Neural progenitor cell (in vitro differentiated cells): Measurements from ENCODE around the gene RASGRF1. TPM values are rescaled to one million over a fixed set of nuclear protein-coding genes. Genes with fewer than 3 reads are reported as not detected.

Experiments used
- DNase-seq: peaks from one replicate; pipeline ENCODE4 v3.0.0-alpha.2; 2016; ENCODE audit warnings: low spot score
- H2AFZ ChIP-seq: fragments of 200-600 bp; sonication (generic); replicated peaks from 2 replicates; pipeline ENCODE4 v1.6.1; 2016; ENCODE audit warnings: antibody characterized with exemption
- H3F3A ChIP-seq: fragments of 200-600 bp; sonication (generic); 2 replicates; pipeline ENCODE4 v1.6.1; 2016; ENCODE audit warnings: antibody characterized with exemption, low read depth
- H3K27ac ChIP-seq: fragments of 200-600 bp; sonication (generic); 2 replicates; pipeline ENCODE4 v1.5.1; 2016; ENCODE audit warnings: mild to moderate bottlenecking
- H3K27me3 ChIP-seq: fragments of 200-600 bp; sonication (generic); 2 replicates; pipeline ENCODE4 v1.6.1; 2016; ENCODE audit warnings: mild to moderate bottlenecking, moderate library complexity
- H3K36me3 ChIP-seq: fragments of 200-600 bp; sonication (generic); 2 replicates; pipeline ENCODE4 v1.5.1; 2016
- H3K4me1 ChIP-seq: fragments of 200-600 bp; sonication (generic); 2 replicates; pipeline ENCODE4 v1.6.1; 2016; ENCODE audit warnings: mixed run types
- H3K4me2 ChIP-seq: fragments of 200-600 bp; sonication (generic); 2 replicates; pipeline ENCODE4 v1.6.1; 2016
- H3K4me3 ChIP-seq: fragments of 200-600 bp; sonication (generic); 2 replicates; pipeline ENCODE4 v1.5.1; 2016
- H3K79me2 ChIP-seq: fragments of 200-600 bp; sonication (generic); 2 replicates; pipeline ENCODE4 v1.6.1; 2016; ENCODE audit warnings: low read depth
- H3K9ac ChIP-seq: fragments of 200-600 bp; sonication (generic); 2 replicates; pipeline ENCODE4 v1.6.1; 2016
- H3K9me3 ChIP-seq: fragments of 200-600 bp; sonication (generic); 2 replicates; pipeline ENCODE4 v1.5.1; 2016; ENCODE audit warnings: low read depth
- H4K20me1 ChIP-seq: fragments of 200-600 bp; sonication (generic); 2 replicates; pipeline ENCODE4 v1.6.1; 2016; ENCODE audit warnings: low read depth
- H3K27ac Mint-ChIP-seq: 3 replicates; pipeline ENCODE4 v1.8.0; 2021; ENCODE audit warnings: mixed read lengths
- H3K27me3 Mint-ChIP-seq: 2 replicates; pipeline ENCODE4 v1.8.0; 2022; ENCODE audit warnings: low read depth, mild to moderate bottlenecking, inconsistent platforms, moderate library complexity, mixed read lengths; ENCODE audit not compliant: insufficient read depth
- H3K36me3 Mint-ChIP-seq: 3 replicates; pipeline ENCODE4 v1.8.0; 2021; ENCODE audit warnings: mixed read lengths
- H3K4me1 Mint-ChIP-seq: 3 replicates; pipeline ENCODE4 v1.8.0; 2021; ENCODE audit warnings: mixed read lengths
- H3K4me3 Mint-ChIP-seq: 3 replicates; pipeline ENCODE4 v1.8.0; 2021; ENCODE audit warnings: mild to moderate bottlenecking, moderate library complexity, mixed read lengths
- H3K9me3 Mint-ChIP-seq: 3 replicates; pipeline ENCODE4 v1.8.0; 2020; ENCODE audit warnings: mixed read lengths
- CTCF ChIP-seq: fragments of 200-600 bp; sonication (generic); IDR thresholded peaks from 2 replicates; pipeline ENCODE4 v1.5.1; 2017; ENCODE audit warnings: antibody characterized with exemption, mild to moderate bottlenecking
- EZH2 ChIP-seq: fragments of 200-600 bp; sonication (generic); IDR thresholded peaks from 2 replicates; pipeline ENCODE4 v1.6.1; 2017; ENCODE audit warnings: antibody characterized with exemption, mild to moderate bottlenecking, moderate library complexity
- EZH2phosphoT487 ChIP-seq: fragments of 200-600 bp; sonication (generic); IDR thresholded peaks from 2 replicates; pipeline ENCODE4 v1.6.1; 2017; ENCODE audit warnings: antibody characterized with exemption
- total RNA-seq: library from RNA; depleted of rRNA; stranded (reverse); fragments of >200 nt; gene quantifications from 2 replicates; pipeline ENCODE4 v1.2.3, GENCODE V29; 2015; ENCODE audit warnings: low replicate concordance

Gene RASGRF1
- total RNA-seq, 1 donor from 2014 or later: 0.22 TPM

GRCh38 chr15:78914027-78914764 is 176.4 kb downstream of the RASGRF1 start:
- peak; percentile 21 for DNase-seq
- Histone ChIP-seq H3K36me3 (no peaks in the 10 kb centered on the region), H3F3A (peaks cover 19% of the 10 kb centered on the region), H3K4me1 (no peaks in the 10 kb centered on the region), H3K9ac (no peak overlapping the region), H4K20me1 (peaks cover 32% of the 10 kb centered on the region), H3K4me3 (no peak overlapping the region), H2AFZ (no peak overlapping the region), H3K4me2 (no peak overlapping the region), H3K27ac (no peak overlapping the region), H3K79me2 (no peaks in the 10 kb centered on the region), H3K9me3 (no peaks in the 10 kb centered on the region), H3K27me3 (no peaks in the 10 kb centered on the region)
- Mint-ChIP-seq H3K4me3 (no peak overlapping the region), H3K27ac (no peak overlapping the region), H3K9me3 (no peaks in the 10 kb centered on the region), H3K4me1 (peaks cover 3% of the 10 kb centered on the region), H3K27me3 (no peaks in the 10 kb centered on the region), H3K36me3 (peaks cover 37% of the 10 kb centered on the region)
- TF ChIP-seq EZH2phosphoT487 (no peak), CTCF (peak; percentile 30), EZH2 (no peak)

DNA sequence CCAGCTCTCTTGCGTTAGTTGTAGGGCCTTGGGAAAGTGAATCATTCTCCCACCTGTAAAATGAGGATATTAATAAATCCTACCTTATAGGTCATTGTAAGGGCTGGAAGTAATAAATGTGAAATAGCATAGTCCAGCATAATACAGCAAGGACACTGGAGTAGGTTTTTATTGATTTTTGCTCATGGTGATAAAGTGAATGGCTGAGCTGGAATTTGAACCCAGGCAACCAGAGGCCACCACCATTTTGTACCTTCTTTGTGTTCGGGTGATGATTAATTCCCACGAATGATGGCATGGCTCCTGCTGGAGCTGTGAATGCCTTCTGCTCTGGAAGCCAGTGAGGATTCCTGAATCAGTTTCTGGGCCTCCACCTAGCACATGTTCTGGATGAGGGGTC is 177.6 kb downstream of the RASGRF1 start:
- TF ChIP-seq EZH2phosphoT487: no peak
- no peak for TF ChIP-seq EZH2
- no peak for TF ChIP-seq CTCF
- Histone ChIP-seq H3K79me2 (no peaks in the 10 kb centered on the region), H3K9ac (no peak overlapping the region), H3K4me2 (no peak overlapping the region), H3K4me1 (no peaks in the 10 kb centered on the region), H2AFZ (no peak overlapping the region), H3K27me3 (no peaks in the 10 kb centered on the region), H4K20me1 (peaks cover 43% of the 10 kb centered on the region), H3F3A (peaks cover 31% of the 10 kb centered on the region), H3K4me3 (no peak overlapping the region), H3K27ac (no peak overlapping the region), H3K9me3 (no peaks in the 10 kb centered on the region), H3K36me3 (no peaks in the 10 kb centered on the region)
- H3K36me3 Mint-ChIP-seq: peaks cover 32% of the 10 kb centered on the region
- H3K4me1 Mint-ChIP-seq: peaks cover 3% of the 10 kb centered on the region
- no peak overlapping the region for H3K27ac Mint-ChIP-seq
- no peak for DNase-seq
- H3K9me3 Mint-ChIP-seq: no peaks in the 10 kb centered on the region
- H3K27me3 Mint-ChIP-seq: no peaks in the 10 kb centered on the region
- no peak overlapping the region for H3K4me3 Mint-ChIP-seq

DNA sequence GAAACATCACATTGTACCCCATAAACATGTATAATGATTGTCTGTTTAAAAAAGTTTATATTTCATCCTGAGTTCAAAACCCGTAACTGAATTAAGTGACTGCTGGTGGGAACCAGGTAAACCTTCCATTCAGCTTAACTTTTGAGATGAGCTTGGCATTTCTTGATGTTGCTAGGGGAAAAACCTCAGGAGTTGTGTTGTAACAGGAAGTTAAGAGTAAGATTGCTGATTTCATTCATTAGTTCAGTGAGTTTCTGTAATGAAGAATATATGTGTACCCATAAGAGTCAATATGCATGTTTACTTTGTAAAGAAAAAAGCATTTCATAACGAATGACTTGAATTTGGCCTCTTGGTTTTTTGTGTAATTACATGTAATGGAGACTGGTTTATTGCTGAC is 178.3 kb downstream of the RASGRF1 start:
- Histone ChIP-seq H3K9ac (no peak overlapping the region), H3F3A (peaks cover 37% of the 10 kb centered on the region), H3K4me1 (no peaks in the 10 kb centered on the region), H3K4me3 (no peak overlapping the region), H3K27ac (no peak overlapping the region), H3K79me2 (no peaks in the 10 kb centered on the region), H3K36me3 (no peaks in the 10 kb centered on the region), H3K9me3 (no peaks in the 10 kb centered on the region), H2AFZ (no peak overlapping the region), H3K27me3 (no peaks in the 10 kb centered on the region), H3K4me2 (no peak overlapping the region), H4K20me1 (peaks cover 46% of the 10 kb centered on the region)
- H3K4me3 Mint-ChIP-seq: no peak overlapping the region
- H3K27me3 Mint-ChIP-seq: no peaks in the 10 kb centered on the region
- H3K27ac Mint-ChIP-seq: no peak overlapping the region
- peaks cover 6% of the 10 kb centered on the region for H3K4me1 Mint-ChIP-seq
- no peaks in the 10 kb centered on the region for H3K9me3 Mint-ChIP-seq
- no peak for TF ChIP-seq EZH2
- TF ChIP-seq CTCF: no peak
- TF ChIP-seq EZH2phosphoT487: no peak
- H3K36me3 Mint-ChIP-seq: peaks cover 31% of the 10 kb centered on the region
- no peak for DNase-seq
